Uterus (tissue), 4 donors: ENCODE results near the gene BTN2A1. TPM values are rescaled to one million over a fixed set of nuclear protein-coding genes. Genes with fewer than 3 reads are reported as not detected.

Experiments
- DNase-seq, 2 donors: peaks; one replicate each; pipeline ENCODE4 v3.0.0-alpha.2; 2019 to 2020
- H3K27ac ChIP-seq, 2 donors: fragments of 200-600 bp; sonication (generic); 1 replicate in 1 of 2; 2 replicates in 1 of 2; pipeline ENCODE4 v1.5.1; 2016 to 2018
- H3K27me3 ChIP-seq, 2 donors: fragments of 200-600 bp; sonication (generic); one replicate each; pipeline ENCODE4 v1.5.1; 2018 to 2019; ENCODE audit warnings: control low read depth in 1 of 2
- H3K36me3 ChIP-seq, 2 donors: fragments of 200-600 bp; sonication (generic); one replicate each; pipeline ENCODE4 v1.5.1; 2019; ENCODE audit warnings: control low read depth in 1 of 2
- H3K4me1 ChIP-seq, 2 donors: fragments of 200-600 bp; sonication (generic); one replicate each; pipeline ENCODE4 v1.5.1; 2018 to 2019; ENCODE audit warnings: control low read depth in 1 of 2
- H3K4me3 ChIP-seq, 2 donors: fragments of 200-600 bp; sonication (generic); 1 replicate in 1 of 2; 2 replicates in 1 of 2; pipeline ENCODE4 v1.5.1; 2018 to 2019; ENCODE audit warnings: mild to moderate bottlenecking in 1 of 2
- H3K9me3 ChIP-seq, 2 donors: fragments of 200-600 bp; sonication (generic); one replicate each; pipeline ENCODE4 v1.5.1; 2019; ENCODE audit warnings: control low read depth in 1 of 2
- CTCF ChIP-seq, 4 experiments: fragments of 200-600 bp in 2 of 4; fragments of 450-650 bp in 2 of 4; sonication (generic) in 2 of 4; IDR thresholded peaks; one replicate each; pipeline ENCODE4 v1.5.1; 2016 to 2019; ENCODE audit warnings: antibody characterized with exemption in 4 of 4, mild to moderate bottlenecking in 2 of 4, moderate library complexity in 1 of 4
- POLR2A ChIP-seq, 2 donors: fragments of 450-650 bp; IDR thresholded peaks; one replicate each; pipeline ENCODE4 v1.6.1; 2016; ENCODE audit warnings: antibody characterized with exemption in 2 of 2, mild to moderate bottlenecking in 1 of 2, moderate library complexity in 1 of 2
- intact Hi-C: fragments of 100-400 bp; cut with DNase I; formaldehyde crosslinking; loops from one replicate; pipeline ENCODE4 v1.15.1; 2023; ENCODE audit warnings: low total_unique reads
- total RNA-seq, 4 donors: library from RNA; depleted of rRNA in 3 of 4; stranded (reverse); fragments of >200 nt in 3 of 4; gene quantifications; one replicate each; pipeline versions ENCODE4 v1.1.0 to v1.2.4, GENCODE V29; 2014 to 2023
- donor health status: DM: yes; HTN: yes; CAD: no.

BTN2A1 gene
- total RNA-seq, 4 donors from 2014 or later: 12.6 to 54.8 (median 26.1) TPM

DNA sequence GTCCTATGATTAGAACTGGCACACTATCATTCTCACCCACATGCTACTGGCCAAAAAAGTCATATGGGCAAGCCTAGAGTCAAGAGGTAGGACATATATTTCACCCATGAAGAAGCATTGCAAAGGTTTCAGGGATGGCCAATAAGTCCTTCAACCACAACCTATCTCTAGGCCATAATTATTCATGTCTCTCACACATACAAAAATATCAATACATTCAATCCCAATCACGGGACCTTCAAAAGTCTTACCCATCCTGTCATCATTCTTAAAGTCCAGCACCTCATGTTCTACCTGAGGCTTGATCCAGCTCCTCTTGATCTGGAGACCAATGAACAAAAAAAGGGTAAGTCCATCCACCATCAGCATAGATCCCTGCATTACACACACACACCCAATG is 29.7 kb downstream of the BTN2A1 start:
- intact Hi-C loops: no loop called here
- DNase-seq: no peak
- Histone ChIP-seq H3K9me3 (no peaks in the 10 kb centered on the region), H3K4me1 (no peaks in the 10 kb centered on the region), H3K36me3 (no peaks in the 10 kb centered on the region), H3K27ac (no peak overlapping the region), H3K27me3 (no peaks in the 10 kb centered on the region), H3K4me3 (no peak overlapping the region)
- TF ChIP-seq POLR2A (IDR thresholded peaks at IDR 0.05) (no peak), CTCF (IDR thresholded peaks at IDR 0.05) (no peak)

GRCh38 chr6:26489996-26490964 is 32.5 kb downstream of the BTN2A1 start:
- no peaks in the 10 kb centered on the region for H3K4me1 ChIP-seq
- no peak for TF ChIP-seq CTCF (IDR thresholded peaks at IDR 0.05)
- TF ChIP-seq POLR2A (IDR thresholded peaks at IDR 0.05): no peak
- no peak overlapping the region for H3K4me3 ChIP-seq
- H3K36me3 ChIP-seq: no peaks in the 10 kb centered on the region
- intact Hi-C loops: no loop called here
- H3K9me3 ChIP-seq: no peaks in the 10 kb centered on the region
- no peak overlapping the region for H3K27ac ChIP-seq
- no peak for DNase-seq
- H3K27me3 ChIP-seq: no peaks in the 10 kb centered on the region

- Histone ChIP-seq H3K9me3 (no peaks in the 10 kb centered on the region), H3K4me1 (no peaks in the 10 kb centered on the region), H3K27ac (no peak overlapping the region), H3K27me3 (no peaks in the 10 kb centered on the region), H3K36me3 (no peaks in the 10 kb centered on the region), H3K4me3 (no peak overlapping the region)
- intact Hi-C loops: no loop called here
- DNase-seq: no peak
- TF ChIP-seq POLR2A (IDR thresholded peaks at IDR 0.05): no peak
- no peak for TF ChIP-seq CTCF (IDR thresholded peaks at IDR 0.05)
Measured at GRCh38 chr6:26491604-26492003, 33.8 kb downstream of the BTN2A1 start.

- Histone ChIP-seq H3K9me3 (no peaks in the 10 kb centered on the region), H3K27ac (no peak overlapping the region), H3K36me3 (no peaks in the 10 kb centered on the region), H3K4me1 (no peaks in the 10 kb centered on the region), H3K4me3 (no peak overlapping the region), H3K27me3 (no peaks in the 10 kb centered on the region)
- TF ChIP-seq CTCF (IDR thresholded peaks at IDR 0.05) (no peak), POLR2A (IDR thresholded peaks at IDR 0.05) (no peak)
- intact Hi-C loops: no loop called here
- DNase-seq: no peak
Measured at GRCh38 chr6:26493258-26493657, 35.5 kb downstream of the BTN2A1 start.

GRCh38 chr6:26494117-26494516 is 36.4 kb downstream of the BTN2A1 start:
- DNase-seq: no peak
- Histone ChIP-seq H3K36me3 (no peaks in the 10 kb centered on the region), H3K27me3 (no peaks in the 10 kb centered on the region), H3K4me3 (no peak overlapping the region), H3K9me3 (no peaks in the 10 kb centered on the region), H3K4me1 (no peaks in the 10 kb centered on the region), H3K27ac (no peak overlapping the region)
- intact Hi-C loops: no loop called here
- TF ChIP-seq CTCF (IDR thresholded peaks at IDR 0.05): no peak
- no peak for TF ChIP-seq POLR2A (IDR thresholded peaks at IDR 0.05)
